GM19452 (cell line): ENCODE data around the gene C6orf58.
"Not testable (repeated sequence)": the region's sequence is repeated elsewhere in the genome, so short reads cannot be mapped to it uniquely, and the experiment has no call there.

Source experiments
- ATAC-seq: cut with Tn5 transposase; IDR thresholded peaks from one replicate; pipeline ENCODE4 v1.9.1; 2021; ENCODE audit not compliant: unreplicated experiment

The C6orf58 gene

DNA sequence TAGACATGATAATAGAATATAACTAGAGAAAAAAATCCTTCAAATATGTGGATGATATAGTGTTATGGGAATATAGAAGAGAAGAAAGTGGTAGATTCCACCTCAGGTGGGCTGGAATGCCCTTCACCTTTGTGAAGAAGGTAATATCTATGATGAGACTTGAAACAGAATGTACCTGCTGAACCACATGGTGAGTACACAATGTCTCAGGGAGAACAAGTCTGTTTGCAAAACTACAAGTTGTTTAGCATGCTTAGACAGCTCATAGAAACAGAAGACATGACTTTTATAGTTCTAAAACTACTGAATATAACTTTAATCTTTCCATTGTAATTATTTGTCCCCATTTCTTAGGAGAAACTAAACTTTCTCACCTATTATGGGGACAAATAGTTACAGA lies 12.2 kb downstream of the C6orf58 start:
- no peak for ATAC-seq

DNA sequence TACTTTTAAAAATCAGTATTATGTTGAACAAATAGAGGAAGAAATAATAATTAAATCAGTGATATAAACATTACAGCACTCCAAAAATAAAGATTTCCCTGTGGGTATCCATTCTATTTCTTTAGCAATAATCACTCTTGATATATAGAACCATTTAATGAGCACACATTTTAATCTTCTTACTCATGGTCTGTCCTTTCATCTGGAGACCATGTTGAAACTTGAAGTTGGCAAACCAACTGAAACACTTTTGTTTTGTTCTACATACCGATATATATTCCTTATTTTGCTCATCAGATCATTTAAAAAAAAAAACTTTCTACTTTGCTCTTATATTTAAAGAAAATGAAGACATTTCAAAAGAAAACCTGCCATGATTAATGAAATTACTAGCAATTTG lies 13.4 kb downstream of the C6orf58 start:
- no peak for ATAC-seq

DNA sequence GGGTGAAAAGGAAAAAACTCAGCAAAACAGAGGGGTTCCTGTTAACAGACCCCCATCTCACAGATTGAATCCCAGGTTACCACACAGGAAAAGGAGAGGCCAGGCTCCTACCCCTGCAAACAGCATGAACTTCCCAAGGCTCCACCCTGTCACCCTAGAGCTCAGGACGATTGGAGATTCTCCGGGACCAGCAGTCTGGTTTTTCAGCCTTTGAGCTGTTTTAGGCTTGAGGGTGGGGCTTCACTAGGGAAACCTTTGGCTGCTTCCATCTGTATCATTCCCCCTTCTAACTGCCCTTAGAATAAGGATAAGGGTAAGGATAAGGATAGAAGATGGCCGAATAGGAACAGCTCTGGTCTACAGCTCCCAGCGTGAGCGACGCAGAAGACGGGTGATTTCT lies 16.0 kb downstream of the C6orf58 start:
- no peak for ATAC-seq

DNA sequence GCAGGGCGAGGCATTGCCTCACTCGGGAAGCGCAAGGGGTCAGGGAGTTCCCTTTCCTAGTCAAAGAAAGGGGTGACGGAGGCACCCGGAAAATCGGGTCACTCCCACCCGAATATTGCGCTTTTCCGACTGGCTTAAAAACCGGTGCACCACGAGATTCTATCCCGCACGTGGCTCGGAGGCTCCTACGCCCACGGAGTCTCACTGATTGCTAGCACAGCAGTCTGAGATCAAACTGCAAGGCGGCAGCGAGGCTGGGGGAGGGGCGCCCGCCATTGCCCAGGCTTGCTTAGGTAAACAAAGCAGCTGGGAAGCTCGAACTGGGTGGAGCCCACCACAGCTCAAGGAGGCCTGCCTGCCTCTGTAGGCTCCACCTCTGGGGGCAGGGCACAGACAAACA lies 16.5 kb downstream of the C6orf58 start:
- ATAC-seq: not testable (repeated sequence)

DNA sequence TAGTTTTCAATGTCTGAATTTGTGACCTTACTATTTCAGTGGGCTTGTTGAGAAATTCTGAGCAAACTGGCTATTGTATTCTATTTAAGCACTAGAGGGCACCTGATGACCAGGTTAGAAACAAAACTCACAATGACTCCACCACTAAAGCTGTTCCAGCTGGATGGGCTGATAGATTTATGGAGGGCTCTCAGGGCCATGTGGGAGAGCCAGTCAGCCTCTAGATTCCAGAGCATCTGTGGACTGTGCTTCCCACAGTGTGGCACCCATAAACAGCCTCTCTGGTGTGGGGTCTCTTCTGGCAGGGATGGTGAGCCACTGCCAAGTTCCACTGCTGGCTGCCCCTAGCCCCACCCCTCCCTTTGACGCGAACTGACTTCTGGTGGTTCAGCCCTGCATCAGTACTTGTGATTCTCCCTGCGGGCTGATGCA lies 29.2 kb downstream of the C6orf58 start:
- ATAC-seq: no peak

DNA sequence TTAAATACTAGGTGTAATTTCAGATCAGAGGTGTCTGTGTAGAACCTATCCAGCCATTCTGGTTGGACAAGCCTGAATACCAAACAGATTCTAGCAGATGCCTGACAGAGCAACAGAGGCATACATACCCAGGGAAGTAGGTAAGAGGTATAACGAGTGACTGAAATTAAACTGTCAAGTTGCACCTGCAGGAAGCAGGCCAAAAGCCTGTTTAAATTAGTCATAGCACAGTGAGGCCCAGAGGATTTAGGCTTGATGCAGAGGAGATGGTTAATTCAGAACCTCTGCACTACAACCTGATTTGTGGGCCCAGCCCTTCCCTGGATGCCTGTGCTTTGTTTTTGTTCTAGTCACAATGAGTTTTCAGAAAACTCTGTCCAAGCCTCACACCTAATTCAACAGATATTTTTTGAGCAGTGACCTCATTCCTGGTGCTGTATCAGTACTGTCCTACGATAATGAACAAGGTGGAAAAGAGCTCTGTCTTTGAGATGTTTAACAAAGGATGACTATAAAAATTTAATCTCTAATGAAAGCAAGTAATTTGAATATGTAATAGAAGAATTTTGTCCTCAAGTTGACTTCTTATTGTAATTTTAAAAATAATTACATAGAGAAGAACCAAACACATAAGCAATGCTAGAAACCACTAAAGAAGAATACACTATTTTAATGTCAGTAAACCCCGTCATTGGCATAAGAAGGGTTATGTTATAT lies 31.7 kb downstream of the C6orf58 start:
- ATAC-seq: no peak

DNA sequence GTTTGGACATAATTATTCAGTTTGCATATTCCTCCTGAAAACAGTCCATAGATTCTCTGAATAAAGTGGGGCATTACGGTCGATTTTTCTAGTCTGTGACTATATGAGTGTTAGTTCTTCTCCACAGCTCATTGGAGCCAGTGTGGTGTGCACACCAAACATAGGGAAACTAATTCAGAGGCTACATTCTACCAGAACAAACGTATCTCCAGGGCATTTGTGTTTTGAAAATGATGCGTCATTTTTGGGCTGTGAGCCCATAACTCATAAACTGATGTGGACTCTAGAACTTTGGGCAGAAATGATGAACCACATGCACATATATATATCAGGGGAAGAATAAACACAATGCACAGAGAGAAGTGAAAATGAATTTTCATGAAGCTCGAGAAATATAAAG lies 41.8 kb downstream of the C6orf58 start:
- ATAC-seq: no peak

DNA sequence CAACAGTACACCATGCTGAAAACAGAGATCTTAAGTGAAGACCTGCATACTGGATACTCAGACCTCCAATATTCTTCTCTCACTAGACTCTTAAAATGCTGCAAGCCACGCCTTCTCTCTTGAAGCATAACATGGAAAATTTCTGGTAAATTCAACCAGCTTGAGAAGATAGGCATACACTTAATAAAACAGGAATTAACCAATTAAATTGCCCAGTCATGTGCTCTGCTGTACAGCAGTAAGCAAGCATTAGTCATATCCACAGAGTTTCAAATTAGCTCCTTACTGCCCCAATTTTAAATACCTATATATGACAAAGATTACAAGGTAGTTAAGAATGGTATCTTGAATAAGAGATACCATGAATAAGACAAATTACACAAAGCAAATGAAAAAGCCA lies 53.8 kb downstream of the C6orf58 start:
- no peak for ATAC-seq

DNA sequence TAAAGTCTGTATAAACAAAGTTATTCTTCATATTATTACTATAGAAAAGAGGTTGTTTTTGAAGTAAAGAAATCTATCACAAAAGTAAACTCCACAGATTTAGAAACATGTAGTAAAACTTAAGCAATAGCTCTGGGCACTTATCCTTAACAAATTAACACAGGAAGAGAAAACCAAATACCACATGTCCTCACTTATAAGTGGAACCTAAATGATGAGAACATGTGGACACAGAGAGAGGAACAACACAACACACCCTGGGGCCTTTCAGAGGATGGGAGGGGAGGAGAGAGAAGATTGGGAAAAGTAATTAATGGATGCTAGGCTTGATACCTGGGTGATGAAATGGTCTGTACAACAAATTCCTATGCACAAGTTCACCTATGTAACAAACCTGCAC lies 57.2 kb downstream of the C6orf58 start:
- no peak for ATAC-seq

DNA sequence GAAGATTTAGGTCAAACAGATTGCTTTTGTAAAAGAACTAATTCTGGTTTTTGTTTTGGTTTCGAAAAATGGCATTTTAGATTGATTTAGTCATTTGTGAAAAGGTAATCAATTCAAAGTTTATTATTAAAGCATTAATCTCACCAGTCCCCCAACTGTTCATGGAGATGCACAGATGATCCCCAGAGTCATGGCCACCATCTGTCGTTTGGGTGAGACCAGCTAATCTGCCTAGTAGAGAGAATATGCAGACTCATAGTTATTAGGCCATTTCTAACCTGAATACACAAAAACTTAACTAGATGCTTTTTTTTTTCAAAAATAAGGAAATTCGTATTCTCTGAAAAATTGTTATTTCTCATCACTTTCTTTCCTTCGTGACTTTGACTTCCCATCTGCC lies 58.1 kb downstream of the C6orf58 start:
- ATAC-seq: no peak

DNA sequence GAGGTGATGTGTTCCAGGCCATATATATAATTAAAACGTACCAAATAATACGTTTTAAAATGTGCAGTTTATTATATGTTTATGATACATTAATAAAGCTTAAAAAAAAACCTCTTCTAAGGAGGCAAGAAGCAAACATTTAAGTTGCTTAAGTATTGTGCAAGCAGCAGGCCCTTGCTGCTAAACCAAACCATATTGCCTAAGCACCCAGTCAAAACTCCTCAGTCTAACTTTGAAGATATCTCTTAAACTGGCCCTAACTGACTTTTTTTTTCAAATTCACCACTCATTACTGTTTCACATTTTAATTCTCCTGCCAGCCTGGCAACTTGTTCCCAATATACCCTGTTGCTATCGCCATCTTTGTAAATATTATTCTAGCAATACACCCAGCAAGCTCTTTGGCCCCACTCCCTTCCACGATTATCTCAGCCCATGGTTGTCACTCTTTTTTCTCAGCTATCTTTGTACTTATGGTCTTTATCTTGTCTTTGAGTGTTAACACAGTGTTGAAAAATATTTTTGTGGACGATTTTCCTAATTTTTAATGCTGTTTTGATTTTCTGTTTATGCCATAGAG lies 60.9 kb downstream of the C6orf58 start:
- no peak for ATAC-seq
